Transverse colon (tissue), 4 donors: Measurements from ENCODE around the gene SLC30A3.

ENCODE experiments used
- CTCF ChIP-seq, 5 experiments: fragments of 200-600 bp in 3 of 5; fragments of 450-650 bp in 2 of 5; sonication (generic) in 3 of 5; IDR thresholded peaks; 1 replicate in 2 of 5; 2 replicates in 3 of 5; pipeline ENCODE4 v1.5.1; 2016 to 2017; ENCODE audit warnings: antibody characterized with exemption in 5 of 5, inconsistent platforms in 3 of 5, mild to moderate bottlenecking in 2 of 5, moderate library complexity in 1 of 5
- POLR2AphosphoS5 ChIP-seq, 3 donors: sonication (generic); formaldehyde crosslinking; IDR thresholded peaks; one replicate each; pipeline ENCODE4 v1.6.1; 2016; ENCODE audit warnings: antibody characterized with exemption in 3 of 3

GRCh38 chr2:27236136-27236535 is 26.7 kb downstream of the SLC30A3 start:
- TF ChIP-seq CTCF (IDR thresholded peaks at IDR 0.05) (no peak), POLR2AphosphoS5 (IDR thresholded peaks at IDR 0.05) (no peak)
